Adrenal gland (tissue), 12 donors: ENCODE measurements around the gene NMUR1. TPM values are rescaled to one million over a fixed set of nuclear protein-coding genes. Genes with fewer than 3 reads are reported as not detected.
"Not testable (repeated sequence)": the region's sequence is repeated elsewhere in the genome, so short reads cannot be mapped to it uniquely, and the experiment has no call there.

Experiments used
- DNase-seq, 7 donors: peaks; one replicate each; pipeline ENCODE4 v3.0.0-alpha.2; 2019 to 2020
- H3K27ac ChIP-seq, 5 donors: fragments of 200-600 bp; sonication (generic) in 4 of 5; 1 replicate in 3 of 5; 2 replicates in 2 of 5; pipeline versions ENCODE4 v1.5.1 to v1.8.0; 2016 to 2020; ENCODE audit warnings: mild to moderate bottlenecking in 1 of 5
- H3K27me3 ChIP-seq: fragments of 200-600 bp; 2 replicates; pipeline ENCODE4 v1.8.0; 2021
- H3K36me3 ChIP-seq, 2 donors: fragments of 200-600 bp; replicated peaks in 1 of 2; 1 replicate in 1 of 2; 2 replicates in 1 of 2; pipeline versions ENCODE4 v1.5.1 to v1.8.0; 2018 to 2022
- H3K4me1 ChIP-seq, 2 donors: fragments of 200-600 bp; replicated peaks in 1 of 2; 1 replicate in 1 of 2; 2 replicates in 1 of 2; pipeline versions ENCODE4 v1.5.1 to v1.8.0; 2018 to 2021
- H3K4me3 ChIP-seq, 4 donors: fragments of 200-600 bp; sonication (generic) in 3 of 4; one replicate each; pipeline ENCODE4 v1.5.1; 2016 to 2018
- H3K9me3 ChIP-seq, 3 donors: fragments of 200-600 bp; sonication (generic) in 1 of 3; replicated peaks in 1 of 3; 1 replicate in 2 of 3; 2 replicates in 1 of 3; pipeline versions ENCODE4 v1.5.1 to v1.8.0; 2016 to 2021
- CTCF ChIP-seq, 6 experiments: fragments of 450-650 bp in 4 of 6; fragments of 200-600 bp in 2 of 6; sonication (generic) in 1 of 6; IDR thresholded peaks; 1 replicate in 5 of 6; 2 replicates in 1 of 6; pipeline versions ENCODE4 v1.5.1 to v1.8.0; 2016 to 2021; ENCODE audit warnings: antibody characterized with exemption in 6 of 6, mild to moderate bottlenecking in 2 of 6, moderate library complexity in 1 of 6
- POLR2A ChIP-seq, 2 donors: fragments of 450-650 bp; IDR thresholded peaks; one replicate each; pipeline ENCODE4 v1.6.1; 2017; ENCODE audit warnings: antibody characterized with exemption in 2 of 2, mild to moderate bottlenecking in 2 of 2, moderate library complexity in 1 of 2
- WGBS, 4 donors: extraction: QIAGEN DNeasy Blood & Tissue Kit in 2 of 4; methylation state at CpG; one replicate each; pipeline versions ENCODE4 v1.1.5 to v1.1.7; 2013 to 2017; 5-methylcytosine and 5-hydroxymethylcytosine counted together
- intact Hi-C, 2 donors: fragments of 100-400 bp; cut with DNase I; formaldehyde crosslinking; loops; one replicate each; pipeline versions ENCODE4 v1.14.1 to v1.15.0; 2022 to 2023
- polyA plus RNA-seq, 3 donors: library from polyadenylated mRNA; stranded (reverse); fragments of 200-250 nt in 2 of 3; fragments of 350-450 nt in 1 of 3; fragmentation: Illumina TruSeq in 1 of 3; extraction: RNeasy Lipid Tissue Mini Kit (QIAGEN cat#74804) in 1 of 3; gene quantifications; one replicate each; pipeline ENCODE4 v1.2.3, GENCODE V29; 2013 to 2014
- total RNA-seq, 9 donors: library from RNA; depleted of rRNA in 4 of 9; stranded (reverse); fragments of >200 nt in 4 of 9; fragments of 120-200 nt in 1 of 9; fragmentation: NEBNext Ultra II Directional in 1 of 9; extraction: Animal tissue kit (Norgen Biotek cat#: 25700) in 1 of 9; gene quantifications; one replicate each; pipeline versions ENCODE4 v1.1.0 to v1.2.4, GENCODE V29; 2013 to 2023
- donor health status: healthy with polysubstance abuse.
- donor health status: Bipolar disorder and iron deficiency.
- donor health status: DM: yes; HTN: yes; CAD: no.
- donor health status: DM: no; HTN: no; CAD: no.
- donor health status: DM: no; HTN: no; CAD: no.
- donor health status: DM: yes; HTN: yes; CAD: no.

NMUR1 gene
- total and polyA plus RNA-seq, 12 donors, result 0.32 to 3.2 (median 1.3) TPM

GRCh38 chr2:231575612-231576256 is 45.5 kb upstream of the NMUR1 start:
- H3K9me3 ChIP-seq, result no peaks in the 10 kb centered on the region
- H3K4me3 ChIP-seq, result no peak overlapping the region
- H3K4me1 ChIP-seq, result no peaks in the 10 kb centered on the region
- no peaks in the 10 kb centered on the region for H3K36me3 ChIP-seq
- H3K27ac ChIP-seq, result no peak overlapping the region
- TF ChIP-seq POLR2A (IDR thresholded peaks at IDR 0.05) (no peak), CTCF (IDR thresholded peaks at IDR 0.05) (no peak)
- WGBS, 4 donors, result 89 to 95% (median 91%) methylated on average over 8 to 10 of the region's 10 CpGs
- DNase-seq, result no peak
- no peaks in the 10 kb centered on the region for H3K27me3 ChIP-seq
- intact Hi-C loops, result no loop called here

GRCh38 chr2:231573698-231574421 is 43.6 kb upstream of the NMUR1 start:
- H3K4me1 ChIP-seq, result no peaks in the 10 kb centered on the region
- 75 to 85% (median 81%) methylated on average over 9 to 15 of the region's 15 CpGs for WGBS, 4 donors

GRCh38 chr2:231573096-231573495 is 42.9 kb upstream of the NMUR1 start:
- H3K4me1 ChIP-seq, result no peaks in the 10 kb centered on the region
- intact Hi-C loops, result no loop called here
- H3K27me3 ChIP-seq, result no peaks in the 10 kb centered on the region
- no peaks in the 10 kb centered on the region for H3K36me3 ChIP-seq
- no peaks in the 10 kb centered on the region for H3K9me3 ChIP-seq
- H3K27ac ChIP-seq, result no peak overlapping the region
- no peak overlapping the region for H3K4me3 ChIP-seq
- TF ChIP-seq CTCF (IDR thresholded peaks at IDR 0.05), result no peak
- TF ChIP-seq POLR2A (IDR thresholded peaks at IDR 0.05), result no peak
- DNase-seq, result no peak
- WGBS, 4 donors, result 49 to 90% (median 60%) methylated on average over 4 of the region's 4 CpGs

More at GRCh38 chr2:231573698-231574421, 43.6 kb upstream of the NMUR1 start:
- H3K36me3 ChIP-seq, result no peaks in the 10 kb centered on the region
- no peak overlapping the region for H3K4me3 ChIP-seq
- no peaks in the 10 kb centered on the region for H3K9me3 ChIP-seq
- no peak for DNase-seq
- intact Hi-C loops, result no loop called here
- TF ChIP-seq POLR2A (IDR thresholded peaks at IDR 0.05) (no peak), CTCF (IDR thresholded peaks at IDR 0.05) (no peak)
- no peak overlapping the region for H3K27ac ChIP-seq
- no peaks in the 10 kb centered on the region for H3K27me3 ChIP-seq

GRCh38 chr2:231571661-231572191 is 41.5 kb upstream of the NMUR1 start:
- intact Hi-C loops, result no loop called here
- no peak for TF ChIP-seq POLR2A (IDR thresholded peaks at IDR 0.05)
- no peak for TF ChIP-seq CTCF (IDR thresholded peaks at IDR 0.05)
- Histone ChIP-seq H3K9me3 (no peaks in the 10 kb centered on the region), H3K36me3 (no peaks in the 10 kb centered on the region), H3K27ac (no peak overlapping the region), H3K4me1 (no peaks in the 10 kb centered on the region), H3K4me3 (no peak overlapping the region), H3K27me3 (no peaks in the 10 kb centered on the region)
- 81 to 88% (median 84%) methylated on average over 4 of the region's 4 CpGs for WGBS, 4 donors
- no peak for DNase-seq

- H3K36me3 ChIP-seq, H3K4me3 ChIP-seq, intact Hi-C loops, DNase-seq, H3K27me3 ChIP-seq, H3K4me1 ChIP-seq, H3K9me3 ChIP-seq, H3K27ac ChIP-seq: not testable (repeated sequence)
- 78 to 89% (median 83%) methylated on average over 5 of the region's 5 CpGs for WGBS, 4 donors
Measured at GRCh38 chr2:231570915-231571314, 40.7 kb upstream of the NMUR1 start.
